Measurements from ENCODE around the gene UBE2R2.

The UBE2R2 gene

GRCh38 chr9:33880211-33881089 is 63.5 kb downstream of the UBE2R2 start:
- Histone ChIP-seq H3K27ac (ENCODE audit: low read depth in 2 of 2, low read length in 2 of 2) (no peak overlapping the region), H3K27me3 (ENCODE audit: control insufficient read depth in 2 of 2, insufficient read depth in 2 of 2, low read length in 2 of 2) (no peaks in the 10 kb centered on the region), H3K9ac (ENCODE audit: low read depth in 1 of 2, low read length in 2 of 2) (no peak overlapping the region), H3K4me3 (ENCODE audit: low read length in 2 of 2) (no peak overlapping the region), H3K4me1 (ENCODE audit: control insufficient read depth in 2 of 2, insufficient read depth in 2 of 2, low read length in 2 of 2) (peaks cover 0 to 4% of the 10 kb centered on the region in 2 donors), H3K9me3 (ENCODE audit: control insufficient read depth in 2 of 2, low read length in 2 of 2) (no peaks in the 10 kb centered on the region), H3K36me3 (ENCODE audit: control insufficient read depth in 2 of 2, insufficient read depth in 2 of 2, low read length in 2 of 2) (no peaks in the 10 kb centered on the region)

GRCh38 chr9:33881635-33882034 is 64.7 kb downstream of the UBE2R2 start:
- Histone ChIP-seq H3K36me3 (ENCODE audit: control insufficient read depth in 2 of 2, insufficient read depth in 2 of 2, low read length in 2 of 2) (no peaks in the 10 kb centered on the region), H3K27ac (ENCODE audit: low read depth in 2 of 2, low read length in 2 of 2) (no peak overlapping the region), H3K9ac (ENCODE audit: low read depth in 1 of 2, low read length in 2 of 2) (no peak overlapping the region), H3K27me3 (ENCODE audit: control insufficient read depth in 2 of 2, insufficient read depth in 2 of 2, low read length in 2 of 2) (no peaks in the 10 kb centered on the region), H3K4me3 (ENCODE audit: low read length in 2 of 2) (no peak overlapping the region), H3K9me3 (ENCODE audit: control insufficient read depth in 2 of 2, low read length in 2 of 2) (no peaks in the 10 kb centered on the region), H3K4me1 (ENCODE audit: control insufficient read depth in 2 of 2, insufficient read depth in 2 of 2, low read length in 2 of 2) (peaks cover 0 to 4% of the 10 kb centered on the region in 2 donors)

GRCh38 chr9:33884856-33885701 is 68.1 kb downstream of the UBE2R2 start:
- H3K9me3 ChIP-seq (ENCODE audit: control insufficient read depth in 2 of 2, low read length in 2 of 2), result no peaks in the 10 kb centered on the region
- H3K27ac ChIP-seq (ENCODE audit: low read depth in 2 of 2, low read length in 2 of 2), result no peak overlapping the region
- H3K9ac ChIP-seq (ENCODE audit: low read depth in 1 of 2, low read length in 2 of 2), result no peak overlapping the region
- H3K4me1 ChIP-seq (ENCODE audit: control insufficient read depth in 2 of 2, insufficient read depth in 2 of 2, low read length in 2 of 2), result peaks cover 0 to 4% of the 10 kb centered on the region in 2 donors
- H3K36me3 ChIP-seq (ENCODE audit: control insufficient read depth in 2 of 2, insufficient read depth in 2 of 2, low read length in 2 of 2), result peaks cover 0 to 8% of the 10 kb centered on the region in 2 donors
- no peaks in the 10 kb centered on the region for H3K27me3 ChIP-seq (ENCODE audit: control insufficient read depth in 2 of 2, insufficient read depth in 2 of 2, low read length in 2 of 2)
- no peak overlapping the region for H3K4me3 ChIP-seq (ENCODE audit: low read length in 2 of 2)

DNA sequence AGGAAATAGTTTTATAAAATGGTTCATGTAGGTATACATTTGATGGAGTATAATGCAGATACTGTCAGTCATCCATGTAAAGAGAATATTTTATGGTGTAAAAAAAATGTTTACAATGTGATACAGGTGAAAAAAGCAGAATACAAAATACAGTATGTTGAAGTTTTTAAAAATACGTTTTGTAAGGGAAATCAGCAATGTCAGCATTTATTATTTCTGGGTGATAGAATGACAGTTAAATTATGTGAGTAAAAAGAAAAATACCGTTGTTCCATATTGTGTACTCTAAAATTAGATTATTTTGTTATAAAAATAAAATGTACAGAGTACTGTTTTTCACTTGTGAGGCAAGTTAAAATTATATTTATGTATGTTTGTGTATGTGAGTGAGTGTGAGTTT is 69.0 kb downstream of the UBE2R2 start:
- Histone ChIP-seq H3K36me3 (ENCODE audit: control insufficient read depth in 2 of 2, insufficient read depth in 2 of 2, low read length in 2 of 2) (peaks cover 0 to 8% of the 10 kb centered on the region in 2 donors), H3K9ac (ENCODE audit: low read depth in 1 of 2, low read length in 2 of 2) (no peak overlapping the region), H3K27me3 (ENCODE audit: control insufficient read depth in 2 of 2, insufficient read depth in 2 of 2, low read length in 2 of 2) (no peaks in the 10 kb centered on the region), H3K4me3 (ENCODE audit: low read length in 2 of 2) (no peak overlapping the region), H3K27ac (ENCODE audit: low read depth in 2 of 2, low read length in 2 of 2) (no peak overlapping the region), H3K4me1 (ENCODE audit: control insufficient read depth in 2 of 2, insufficient read depth in 2 of 2, low read length in 2 of 2) (peaks cover 0 to 4% of the 10 kb centered on the region in 2 donors), H3K9me3 (ENCODE audit: control insufficient read depth in 2 of 2, low read length in 2 of 2) (no peaks in the 10 kb centered on the region)

GRCh38 chr9:33893861-33894260 is 76.9 kb downstream of the UBE2R2 start:
- Histone ChIP-seq H3K27me3 (ENCODE audit: control insufficient read depth in 2 of 2, insufficient read depth in 2 of 2, low read length in 2 of 2) (no peaks in the 10 kb centered on the region), H3K9me3 (ENCODE audit: control insufficient read depth in 2 of 2, low read length in 2 of 2) (no peaks in the 10 kb centered on the region), H3K4me1 (ENCODE audit: control insufficient read depth in 2 of 2, insufficient read depth in 2 of 2, low read length in 2 of 2) (no peaks in the 10 kb centered on the region), H3K27ac (ENCODE audit: low read depth in 2 of 2, low read length in 2 of 2) (no peak overlapping the region), H3K9ac (ENCODE audit: low read depth in 1 of 2, low read length in 2 of 2) (no peak overlapping the region), H3K36me3 (ENCODE audit: control insufficient read depth in 2 of 2, insufficient read depth in 2 of 2, low read length in 2 of 2) (peaks cover 0 to 4% of the 10 kb centered on the region in 2 donors), H3K4me3 (ENCODE audit: low read length in 2 of 2) (no peak overlapping the region)

GRCh38 chr9:33894316-33894715 is 77.4 kb downstream of the UBE2R2 start:
- Histone ChIP-seq H3K4me1 (ENCODE audit: control insufficient read depth in 2 of 2, insufficient read depth in 2 of 2, low read length in 2 of 2) (no peaks in the 10 kb centered on the region), H3K4me3 (ENCODE audit: low read length in 2 of 2) (no peak overlapping the region), H3K27me3 (ENCODE audit: control insufficient read depth in 2 of 2, insufficient read depth in 2 of 2, low read length in 2 of 2) (no peaks in the 10 kb centered on the region), H3K27ac (ENCODE audit: low read depth in 2 of 2, low read length in 2 of 2) (no peak overlapping the region), H3K9me3 (ENCODE audit: control insufficient read depth in 2 of 2, low read length in 2 of 2) (no peaks in the 10 kb centered on the region), H3K9ac (ENCODE audit: low read depth in 1 of 2, low read length in 2 of 2) (no peak overlapping the region), H3K36me3 (ENCODE audit: control insufficient read depth in 2 of 2, insufficient read depth in 2 of 2, low read length in 2 of 2) (peaks cover 0 to 4% of the 10 kb centered on the region in 2 donors)

DNA sequence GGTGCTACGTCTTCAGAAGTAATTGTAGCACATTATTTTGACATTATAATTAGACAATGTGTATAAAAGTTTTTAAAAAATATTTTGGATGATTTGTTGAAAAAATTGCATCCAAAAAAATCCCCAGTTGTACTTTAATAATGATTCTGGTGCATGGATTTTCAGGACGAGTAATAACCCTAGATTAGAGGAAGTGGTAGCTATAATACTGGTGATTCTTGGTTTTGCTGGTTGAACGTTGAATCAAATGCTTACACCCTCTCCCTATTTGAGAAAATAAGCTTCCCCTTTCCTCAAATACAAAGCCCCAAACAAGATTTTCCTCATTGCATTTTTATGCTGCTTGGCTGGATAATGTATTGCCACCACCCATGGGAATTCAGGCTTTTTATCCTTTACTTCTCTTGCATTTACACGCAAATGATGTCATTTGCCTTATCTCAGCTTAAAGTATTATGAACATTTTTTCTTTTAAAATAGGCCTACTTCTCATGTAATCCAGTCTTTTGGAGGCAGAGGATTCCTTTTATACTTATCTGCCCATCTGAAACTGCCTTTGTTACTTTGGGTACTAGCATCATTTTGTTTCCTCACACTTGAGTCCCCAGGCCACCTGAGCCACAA is 86.3 kb downstream of the UBE2R2 start:
- Histone ChIP-seq H3K9ac (ENCODE audit: low read depth in 1 of 2, low read length in 2 of 2) (no peak overlapping the region), H3K9me3 (ENCODE audit: control insufficient read depth in 2 of 2, low read length in 2 of 2) (no peaks in the 10 kb centered on the region), H3K4me1 (ENCODE audit: control insufficient read depth in 2 of 2, insufficient read depth in 2 of 2, low read length in 2 of 2) (no peaks in the 10 kb centered on the region), H3K36me3 (ENCODE audit: control insufficient read depth in 2 of 2, insufficient read depth in 2 of 2, low read length in 2 of 2) (peaks cover 23% of the 10 kb centered on the region in 2 donors), H3K27ac (ENCODE audit: low read depth in 2 of 2, low read length in 2 of 2) (no peak overlapping the region), H3K4me3 (ENCODE audit: low read length in 2 of 2) (no peak overlapping the region), H3K27me3 (ENCODE audit: control insufficient read depth in 2 of 2, insufficient read depth in 2 of 2, low read length in 2 of 2) (no peaks in the 10 kb centered on the region)

DNA sequence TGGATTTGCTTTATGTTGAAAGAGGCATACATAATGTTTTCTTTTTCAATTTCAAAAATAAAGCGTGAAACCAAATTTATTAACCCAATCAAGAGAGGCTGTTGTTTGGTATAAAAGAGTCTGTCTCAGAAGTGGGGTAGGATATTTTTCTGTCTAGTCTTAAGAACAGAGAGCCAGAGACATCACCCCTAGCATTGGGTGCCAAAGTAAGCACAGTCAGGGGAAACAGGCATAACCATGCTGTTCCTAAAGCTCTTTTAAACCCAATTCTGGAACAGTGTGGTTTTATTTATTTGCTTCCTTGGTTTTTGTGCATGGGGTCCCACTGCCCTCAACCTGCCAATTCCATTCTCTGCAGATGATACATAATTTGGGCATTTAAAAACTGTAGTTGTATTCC is 88.2 kb downstream of the UBE2R2 start:
- no peaks in the 10 kb centered on the region for H3K9me3 ChIP-seq (ENCODE audit: control insufficient read depth in 2 of 2, low read length in 2 of 2)
- H3K4me3 ChIP-seq (ENCODE audit: low read length in 2 of 2), result no peak overlapping the region
- H3K4me1 ChIP-seq (ENCODE audit: control insufficient read depth in 2 of 2, insufficient read depth in 2 of 2, low read length in 2 of 2), result no peaks in the 10 kb centered on the region
- H3K27ac ChIP-seq (ENCODE audit: low read depth in 2 of 2, low read length in 2 of 2), result no peak overlapping the region
- H3K36me3 ChIP-seq (ENCODE audit: control insufficient read depth in 2 of 2, insufficient read depth in 2 of 2, low read length in 2 of 2), result peaks cover 20 to 23% of the 10 kb centered on the region in 2 donors
- no peaks in the 10 kb centered on the region for H3K27me3 ChIP-seq (ENCODE audit: control insufficient read depth in 2 of 2, insufficient read depth in 2 of 2, low read length in 2 of 2)
- no peak overlapping the region for H3K9ac ChIP-seq (ENCODE audit: low read depth in 1 of 2, low read length in 2 of 2)

- H3K4me3 ChIP-seq (ENCODE audit: low read length in 2 of 2), result no peak overlapping the region
- peaks cover 12 to 15% of the 10 kb centered on the region in 2 donors for H3K36me3 ChIP-seq (ENCODE audit: control insufficient read depth in 2 of 2, insufficient read depth in 2 of 2, low read length in 2 of 2)
- H3K4me1 ChIP-seq (ENCODE audit: control insufficient read depth in 2 of 2, insufficient read depth in 2 of 2, low read length in 2 of 2), result no peaks in the 10 kb centered on the region
- H3K27me3 ChIP-seq (ENCODE audit: control insufficient read depth in 2 of 2, insufficient read depth in 2 of 2, low read length in 2 of 2), result no peaks in the 10 kb centered on the region
- no peak overlapping the region for H3K9ac ChIP-seq (ENCODE audit: low read depth in 1 of 2, low read length in 2 of 2)
- no peak overlapping the region for H3K27ac ChIP-seq (ENCODE audit: low read depth in 2 of 2, low read length in 2 of 2)
- H3K9me3 ChIP-seq (ENCODE audit: control insufficient read depth in 2 of 2, low read length in 2 of 2), result no peaks in the 10 kb centered on the region
Observed at GRCh38 chr9:33906769-33907168, 89.8 kb downstream of the UBE2R2 start.

DNA sequence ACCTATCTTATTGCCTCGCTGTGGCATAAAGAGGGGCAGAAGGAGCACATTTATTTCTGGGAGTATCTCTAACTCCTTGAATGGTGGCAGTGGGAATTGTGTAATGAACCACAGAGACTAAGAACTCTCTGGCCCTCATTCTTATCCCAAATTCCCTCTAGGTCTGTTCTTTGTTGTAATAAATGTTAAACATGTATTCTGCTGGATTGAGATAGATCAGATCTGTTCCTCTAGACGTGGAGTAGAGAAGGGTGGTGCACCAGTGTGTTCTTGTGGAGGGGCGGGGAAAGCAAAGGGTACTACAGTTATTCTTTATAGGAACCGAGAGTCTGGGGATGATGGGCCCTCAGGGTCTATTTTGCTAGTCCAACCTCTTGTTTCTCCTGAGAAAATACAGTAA is 90.4 kb downstream of the UBE2R2 start:
- Histone ChIP-seq H3K27me3 (ENCODE audit: control insufficient read depth in 2 of 2, insufficient read depth in 2 of 2, low read length in 2 of 2) (no peaks in the 10 kb centered on the region), H3K36me3 (ENCODE audit: control insufficient read depth in 2 of 2, insufficient read depth in 2 of 2, low read length in 2 of 2) (peaks cover 8 to 10% of the 10 kb centered on the region in 2 donors), H3K9me3 (ENCODE audit: control insufficient read depth in 2 of 2, low read length in 2 of 2) (no peaks in the 10 kb centered on the region), H3K9ac (ENCODE audit: low read depth in 1 of 2, low read length in 2 of 2) (no peak overlapping the region), H3K27ac (ENCODE audit: low read depth in 2 of 2, low read length in 2 of 2) (no peak overlapping the region), H3K4me3 (ENCODE audit: low read length in 2 of 2) (no peak overlapping the region), H3K4me1 (ENCODE audit: control insufficient read depth in 2 of 2, insufficient read depth in 2 of 2, low read length in 2 of 2) (no peaks in the 10 kb centered on the region)

All from mucosa of rectum (tissue), 2 donors.